DMS114 treated with DMSO at 0.1 percent for 48 hours (cell line): ENCODE results near the gene KCNQ4.
A peak's percentile ranks its signal among the peaks of the same experiment; 100 is the strongest.

Source experiments
- DNase-seq: peaks from one replicate; lab custom pipeline; 2025; ENCODE audit not compliant: unreplicated experiment; lab: John Stamatoyannopoulos, UW

The KCNQ4 gene

GRCh38 chr1:40794974-40795715, 11.6 kb downstream of the KCNQ4 start:
- no peak for DNase-seq

- no peak for DNase-seq
Measured at GRCh38 chr1:40795811-40796586, 12.4 kb downstream of the KCNQ4 start.

- no peak for DNase-seq
Measured at GRCh38 chr1:40796939-40797667, 13.5 kb downstream of the KCNQ4 start.

- no peak for DNase-seq
Measured at GRCh38 chr1:40797668-40798010, 14.1 kb downstream of the KCNQ4 start.

- no peak for DNase-seq
Measured at GRCh38 chr1:40798366-40799281, 15.0 kb downstream of the KCNQ4 start.

- DNase-seq: no peak
Measured at GRCh38 chr1:40799351-40799867, 15.8 kb downstream of the KCNQ4 start.

- no peak for DNase-seq
Measured at GRCh38 chr1:40801742-40802077, 18.1 kb downstream of the KCNQ4 start.

GRCh38 chr1:40802078-40802741, 18.6 kb downstream of the KCNQ4 start:
- peak; percentile 29 for DNase-seq

GRCh38 chr1:40802742-40803113, 19.1 kb downstream of the KCNQ4 start:
- no peak for DNase-seq

- DNase-seq: no peak
Measured at GRCh38 chr1:40803447-40803846, 19.9 kb downstream of the KCNQ4 start.

- no peak for DNase-seq
Measured at GRCh38 chr1:40803902-40804301, 20.3 kb downstream of the KCNQ4 start.

- DNase-seq: no peak
Measured at GRCh38 chr1:40806240-40806639, 22.7 kb downstream of the KCNQ4 start.

GRCh38 chr1:40806731-40807695, 23.4 kb downstream of the KCNQ4 start:
- no peak for DNase-seq

- no peak for DNase-seq
Measured at GRCh38 chr1:40808002-40808401, 24.4 kb downstream of the KCNQ4 start.

- DNase-seq: no peak
Measured at GRCh38 chr1:40808444-40808843, 24.9 kb downstream of the KCNQ4 start.

- no peak for DNase-seq
Measured at GRCh38 chr1:40808909-40809308, 25.3 kb downstream of the KCNQ4 start.

- DNase-seq: no peak
Measured at GRCh38 chr1:40810927-40811326, 27.3 kb downstream of the KCNQ4 start.

- DNase-seq: no peak
Measured at GRCh38 chr1:40815420-40815819, 31.8 kb downstream of the KCNQ4 start.

- no peak for DNase-seq
Measured at GRCh38 chr1:40817791-40818263, 34.2 kb downstream of the KCNQ4 start.
